PC-9 (cell line): Measurements from ENCODE around the gene TBCK. TPM values are rescaled to one million over a fixed set of nuclear protein-coding genes. Genes with fewer than 3 reads are reported as not detected.

Source experiments
- BruUV-seq: library from RNA; stranded (reverse); fragments of 400-500 nt; replicated peaks from 2 replicates; lab custom pipeline; 2021; lab: Mats Ljungman, UMichigan
- CTCF ChIA-PET: fragments of 300-600 bp; sonication (Branson Sonifier 250); formaldehyde crosslinking; loops from one replicate; lab custom pipeline; 2022; ENCODE audit warnings: antibody characterized with exemption; lab: Charles Lee
- POLR2A ChIA-PET: fragments of 300-600 bp; sonication (Branson Sonifier 250); formaldehyde crosslinking; loops from one replicate; lab custom pipeline; 2022; ENCODE audit warnings: antibody characterized with exemption; ENCODE audit not compliant: unreplicated experiment; lab: Charles Lee
- DNase-seq, 2 experiments: peaks; one replicate each; pipeline versions ENCODE4 v3.0.0 to v3.0.0-alpha.2; 2015 to 2022; ENCODE audit warnings: mixed read lengths in 1 of 2
- H2AFZ ChIP-seq: fragments of 200-600 bp; sonication (generic); 2 replicates; pipeline ENCODE4 v1.8.1; 2017; ENCODE audit warnings: antibody characterized with exemption
- H3F3A ChIP-seq: fragments of 200-600 bp; sonication (generic); 2 replicates; pipeline ENCODE4 v1.8.1; 2017; ENCODE audit warnings: antibody characterized with exemption, mild to moderate bottlenecking, low read depth; ENCODE audit not compliant: insufficient read depth
- H3K27ac ChIP-seq: fragments of 200-600 bp; sonication (generic); 2 replicates; pipeline ENCODE4 v1.6.1; 2016; ENCODE audit warnings: mixed run types
- H3K27me3 ChIP-seq: fragments of 200-600 bp; sonication (generic); 2 replicates; pipeline ENCODE4 v1.6.1; 2016; ENCODE audit warnings: low read depth, mixed run types; ENCODE audit not compliant: insufficient read depth
- H3K36me3 ChIP-seq: fragments of 200-600 bp; sonication (generic); 2 replicates; pipeline ENCODE4 v1.6.1; 2016; ENCODE audit warnings: low read depth, mixed run types
- H3K4me1 ChIP-seq: fragments of 200-600 bp; sonication (generic); replicated peaks from 2 replicates; pipeline ENCODE4 v1.6.1; 2016; ENCODE audit warnings: mixed run types; ENCODE audit not compliant: insufficient read depth
- H3K4me2 ChIP-seq: fragments of 200-600 bp; sonication (generic); 2 replicates; pipeline ENCODE4 v1.6.1; 2017; ENCODE audit warnings: mixed run types
- H3K4me3 ChIP-seq: fragments of 200-600 bp; sonication (generic); 2 replicates; pipeline ENCODE4 v1.6.1; 2016; ENCODE audit warnings: mixed run types
- H3K79me2 ChIP-seq: fragments of 200-600 bp; sonication (generic); 2 replicates; pipeline ENCODE4 v1.6.1; 2017; ENCODE audit warnings: low read depth, mixed run types
- H3K9me2 ChIP-seq: fragments of 200-600 bp; sonication (generic); 2 replicates; pipeline ENCODE4 v1.8.1; 2017; ENCODE audit warnings: mild to moderate bottlenecking; ENCODE audit not compliant: insufficient read depth
- H3K9me3 ChIP-seq: fragments of 200-600 bp; sonication (generic); 2 replicates; pipeline ENCODE4 v1.8.1; 2016; ENCODE audit warnings: low read depth; ENCODE audit not compliant: insufficient read depth
- H4K20me1 ChIP-seq: fragments of 200-600 bp; sonication (generic); 2 replicates; pipeline ENCODE4 v1.8.1; 2017; ENCODE audit not compliant: insufficient read depth
- EZH2 ChIP-seq: fragments of 200-600 bp; sonication (generic); IDR thresholded peaks from 2 replicates; pipeline ENCODE4 v1.8.0; 2017; ENCODE audit warnings: antibody characterized with exemption, low read depth
- intact Hi-C: fragments of 100-400 bp; cut with micrococcal nuclease; formaldehyde crosslinking; loops from one replicate; pipeline ENCODE4 v1.10.0; 2022; ENCODE audit not compliant: unreplicated experiment
- total RNA-seq: library from RNA; stranded (reverse); gene quantifications from 2 replicates; pipeline ENCODE4 v1.2.3, GENCODE V29; 2021
- TF ChIP-seq, protein P1 (sequence below): fragments of 200-600 bp; sonication (generic); conservative IDR thresholded peaks from 2 replicates; pipeline ENCODE4 v1.6.1; 2017; ENCODE audit warnings: mixed run types, antibody characterized with exemption, mild to moderate bottlenecking, moderate library complexity

Gene TBCK
- total RNA-seq, 1 experiment from 2014 or later: 18.7 TPM

DNA sequence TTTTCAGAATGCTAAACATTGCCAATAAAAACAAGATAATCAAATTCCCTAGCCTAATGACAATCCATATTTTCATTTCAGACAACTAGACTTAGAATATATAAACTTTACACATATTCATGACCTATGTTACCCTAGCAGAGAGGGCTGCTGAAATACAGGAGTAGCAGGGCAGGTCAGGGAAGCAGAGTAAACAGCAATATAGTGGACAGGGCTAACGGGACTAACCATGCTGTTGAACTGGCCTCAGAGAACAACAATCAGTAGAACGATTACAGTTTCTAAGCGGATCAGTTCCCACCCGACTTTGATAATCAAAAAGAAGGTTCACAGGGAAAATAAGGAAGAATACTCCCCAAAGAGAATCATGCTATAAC lies 14.0 kb downstream of the TBCK start:
- Histone ChIP-seq H3K27ac (no peak overlapping the region), H3K4me3 (no peak overlapping the region), H3K36me3 (no peaks in the 10 kb centered on the region), H3K4me1 (no peaks in the 10 kb centered on the region), H3K9me3 (no peaks in the 10 kb centered on the region), H4K20me1 (no peaks in the 10 kb centered on the region), H3K4me2 (no peak overlapping the region), H3K27me3 (no peaks in the 10 kb centered on the region), H3K9me2 (no peaks in the 10 kb centered on the region), H3F3A (no peaks in the 10 kb centered on the region), H2AFZ (no peak overlapping the region), H3K79me2 (no peaks in the 10 kb centered on the region)
- ChIA-PET POLR2A (no interaction called here), CTCF (no interaction called here)
- DNase-seq: no peak
- TF ChIP-seq, protein P1, sequence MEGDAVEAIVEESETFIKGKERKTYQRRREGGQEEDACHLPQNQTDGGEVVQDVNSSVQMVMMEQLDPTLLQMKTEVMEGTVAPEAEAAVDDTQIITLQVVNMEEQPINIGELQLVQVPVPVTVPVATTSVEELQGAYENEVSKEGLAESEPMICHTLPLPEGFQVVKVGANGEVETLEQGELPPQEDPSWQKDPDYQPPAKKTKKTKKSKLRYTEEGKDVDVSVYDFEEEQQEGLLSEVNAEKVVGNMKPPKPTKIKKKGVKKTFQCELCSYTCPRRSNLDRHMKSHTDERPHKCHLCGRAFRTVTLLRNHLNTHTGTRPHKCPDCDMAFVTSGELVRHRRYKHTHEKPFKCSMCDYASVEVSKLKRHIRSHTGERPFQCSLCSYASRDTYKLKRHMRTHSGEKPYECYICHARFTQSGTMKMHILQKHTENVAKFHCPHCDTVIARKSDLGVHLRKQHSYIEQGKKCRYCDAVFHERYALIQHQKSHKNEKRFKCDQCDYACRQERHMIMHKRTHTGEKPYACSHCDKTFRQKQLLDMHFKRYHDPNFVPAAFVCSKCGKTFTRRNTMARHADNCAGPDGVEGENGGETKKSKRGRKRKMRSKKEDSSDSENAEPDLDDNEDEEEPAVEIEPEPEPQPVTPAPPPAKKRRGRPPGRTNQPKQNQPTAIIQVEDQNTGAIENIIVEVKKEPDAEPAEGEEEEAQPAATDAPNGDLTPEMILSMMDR: no peak
- no peak for TF ChIP-seq EZH2
- intact Hi-C loops: no loop called here
- no TSS peak for BruUV-seq

DNA sequence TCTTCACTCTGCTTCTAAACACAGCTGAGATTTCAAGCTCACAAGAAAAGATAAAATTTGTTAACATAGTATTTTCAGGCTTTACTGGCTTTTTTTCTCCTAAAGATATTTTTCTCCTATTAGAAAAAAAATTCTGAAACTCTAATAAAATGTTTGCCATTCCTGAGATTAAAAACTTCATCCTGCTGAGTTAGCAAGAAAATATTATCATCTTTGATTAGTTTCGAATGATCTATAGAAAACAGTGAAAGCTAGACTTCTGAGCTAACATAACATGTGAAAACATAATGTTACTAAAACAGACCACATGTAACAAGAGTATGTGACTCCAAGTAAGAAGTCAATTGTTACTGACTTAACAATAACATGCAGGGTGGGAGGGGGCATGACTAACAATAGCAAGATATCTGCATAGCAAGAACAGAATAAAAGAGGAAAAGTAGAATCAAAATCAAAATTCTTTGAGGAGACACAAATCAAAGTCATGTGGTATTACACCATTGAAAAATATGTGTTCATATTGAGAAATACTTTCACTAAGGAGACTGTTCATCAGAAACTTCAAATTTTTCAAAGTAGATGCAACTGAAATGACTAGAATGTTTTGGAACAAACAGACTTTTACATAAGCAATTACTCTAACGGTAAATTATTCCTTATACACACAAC lies 14.5 kb downstream of the TBCK start:
- Histone ChIP-seq H3K79me2 (no peaks in the 10 kb centered on the region), H3K9me3 (no peaks in the 10 kb centered on the region), H3K4me1 (no peaks in the 10 kb centered on the region), H3K4me3 (no peak overlapping the region), H3F3A (no peaks in the 10 kb centered on the region), H3K27ac (no peak overlapping the region), H3K36me3 (no peaks in the 10 kb centered on the region), H2AFZ (no peak overlapping the region), H3K4me2 (no peak overlapping the region), H4K20me1 (no peaks in the 10 kb centered on the region), H3K27me3 (no peaks in the 10 kb centered on the region), H3K9me2 (no peaks in the 10 kb centered on the region)
- intact Hi-C loops: no loop called here
- no peak for DNase-seq
- no TSS peak for BruUV-seq
- TF ChIP-seq, protein P1: no peak
- TF ChIP-seq EZH2: no peak
- CTCF ChIA-PET: no interaction called here
- POLR2A ChIA-PET: interaction anchor here (0.6 kb wide), 1 partner anchor 1095 kb away, joined by 4 read pairs; no protein-coding TSS in a partner anchor

DNA sequence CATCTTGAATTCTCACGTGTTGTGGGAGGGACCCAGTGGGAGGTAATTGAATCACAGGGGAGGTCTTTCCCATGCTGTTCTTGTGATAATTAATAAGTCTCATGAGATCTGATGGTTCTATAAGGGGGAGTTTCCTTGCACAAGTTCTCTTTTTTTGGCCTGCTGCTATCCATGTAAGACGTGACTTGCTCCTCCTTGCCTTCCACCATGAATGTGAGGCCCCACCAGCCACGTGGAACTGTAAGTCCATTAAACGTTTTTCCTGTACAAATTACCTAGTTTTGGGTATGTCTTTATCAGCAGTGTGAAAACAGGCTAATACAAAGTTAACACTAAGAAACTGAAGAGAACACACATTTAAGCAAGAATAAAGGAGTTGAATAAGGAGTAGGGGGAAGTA lies 16.0 kb downstream of the TBCK start:
- intact Hi-C loops: no loop called here
- ChIA-PET POLR2A (no interaction called here), CTCF (no interaction called here)
- Histone ChIP-seq H3K9me2 (no peaks in the 10 kb centered on the region), H3K4me1 (no peaks in the 10 kb centered on the region), H3K79me2 (no peaks in the 10 kb centered on the region), H3K27ac (no peak overlapping the region), H3K4me2 (no peak overlapping the region), H4K20me1 (no peaks in the 10 kb centered on the region), H3K36me3 (no peaks in the 10 kb centered on the region), H3K9me3 (no peaks in the 10 kb centered on the region), H3K27me3 (no peaks in the 10 kb centered on the region), H3F3A (no peaks in the 10 kb centered on the region), H3K4me3 (no peak overlapping the region), H2AFZ (no peak overlapping the region)
- BruUV-seq: no TSS peak
- no peak for DNase-seq
- TF ChIP-seq, protein P1: no peak
- no peak for TF ChIP-seq EZH2
